A549 treated with dexamethasone at 1 μM for 4 hours (cell line): ENCODE data around the gene ZCWPW2. TPM values are rescaled to one million over a fixed set of nuclear protein-coding genes. Genes with fewer than 3 reads are reported as not detected.

ENCODE experiments used
- total RNA-seq: library from RNA; stranded (reverse); fragments of 200-300 nt; extraction: Qiagen RNA extraction; gene quantifications from 5 replicates; pipeline ENCODE4 v1.2.3, GENCODE V29; 2022

The ZCWPW2 gene, protein sequence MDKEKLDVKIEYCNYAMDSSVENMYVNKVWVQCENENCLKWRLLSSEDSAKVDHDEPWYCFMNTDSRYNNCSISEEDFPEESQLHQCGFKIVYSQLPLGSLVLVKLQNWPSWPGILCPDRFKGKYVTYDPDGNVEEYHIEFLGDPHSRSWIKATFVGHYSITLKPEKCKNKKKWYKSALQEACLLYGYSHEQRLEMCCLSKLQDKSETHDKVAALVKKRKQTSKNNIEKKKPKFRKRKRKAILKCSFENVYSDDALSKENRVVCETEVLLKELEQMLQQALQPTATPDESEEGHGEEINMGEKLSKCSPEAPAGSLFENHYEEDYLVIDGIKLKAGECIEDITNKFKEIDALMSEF
- total RNA-seq, result not detected in 5 replicates

DNA sequence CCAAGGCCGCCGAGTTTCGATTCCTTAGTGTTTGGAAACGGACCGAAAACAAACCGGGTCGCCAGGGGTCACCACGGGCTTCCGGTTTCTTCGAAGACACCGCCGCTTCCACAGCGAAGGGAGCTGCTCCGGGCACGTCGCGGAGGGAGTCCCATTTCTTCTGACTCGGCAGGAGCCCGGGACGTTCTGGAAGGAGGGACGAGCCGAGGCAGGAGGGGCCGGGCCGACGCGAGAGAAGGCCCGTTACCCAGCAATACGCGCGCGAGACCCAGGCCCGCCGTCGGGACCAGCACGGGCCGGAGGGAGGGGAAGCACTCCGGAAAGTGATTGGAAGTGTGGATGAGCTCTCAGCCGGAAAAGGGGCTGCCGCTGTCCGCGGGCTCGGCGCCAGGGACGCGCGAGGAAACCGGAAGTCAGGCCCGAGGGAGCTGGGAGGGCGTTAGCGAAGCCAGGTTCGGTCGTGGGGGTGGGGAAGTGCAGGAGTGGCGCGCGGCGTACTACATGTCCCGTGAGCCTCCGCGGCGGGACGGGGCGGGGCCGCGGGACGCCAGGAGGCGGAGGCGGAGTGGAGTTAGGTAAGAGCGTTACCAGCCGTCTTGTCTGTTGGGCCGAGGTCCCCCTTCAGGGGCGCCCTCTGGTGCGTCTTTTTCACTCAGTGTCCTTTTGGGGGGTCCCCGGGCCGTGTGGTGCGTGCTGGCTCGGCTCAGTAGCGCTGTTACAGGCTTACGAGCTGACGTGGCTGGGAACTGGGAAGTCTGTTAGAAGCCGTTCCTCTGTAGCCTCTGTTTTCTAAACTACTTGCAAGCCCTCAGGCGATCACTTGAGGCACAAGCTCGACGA lies at the start of gene ZCWPW2, which contains the start of gene AZI2:
ZCWPW2 (plus strand) TSS at position 93 of the 840 bp plus-strand sequence. CDS start 64,348 bp downstream, outside the sequence.
AZI2 (minus strand) TSS at position 196 of the 840 bp plus-strand sequence. CDS start 8,207 bp downstream, outside the sequence.

Other genes with a start within 250 kb of the ZCWPW2 start
- gene CMC1, start 107.1 kb upstream of the ZCWPW2 start, total RNA-seq, result 41.5 to 45.6 TPM (median 43.2 TPM) in 5 replicates
- gene AZI2, start 103 bp downstream of the ZCWPW2 start, total RNA-seq, result 39.8 to 50.1 TPM (median 44.0 TPM) in 5 replicates